H9 (cell line): ENCODE results near the gene ZNF37A. TPM values are rescaled to one million over a fixed set of nuclear protein-coding genes. Genes with fewer than 3 reads are reported as not detected.

Source experiments
- DNase-seq: peaks from one replicate; pipeline ENCODE4 v3.0.0-alpha.2; 2017
- H2AFZ ChIP-seq: one replicate; pipeline ENCODE4 v1.6.1; 2013; ENCODE audit warnings: mild to moderate bottlenecking, low read length, control low read depth, moderate library complexity
- H2AK5ac ChIP-seq: 2 replicates; pipeline ENCODE4 v1.6.1; 2013; ENCODE audit warnings: low read length, control low read depth, mixed read lengths; ENCODE audit not compliant: insufficient read length
- H2BK120ac ChIP-seq: one replicate; pipeline ENCODE4 v1.6.1; 2013; ENCODE audit warnings: low read depth, mild to moderate bottlenecking, low read length, control low read depth, inconsistent platforms; ENCODE audit not compliant: poor library complexity, severe bottlenecking
- H2BK12ac ChIP-seq: 2 replicates; pipeline ENCODE4 v1.6.1; 2013; ENCODE audit warnings: low read length, control low read depth, mixed read lengths, low read depth; ENCODE audit not compliant: insufficient read length
- H2BK15ac ChIP-seq: 2 replicates; pipeline ENCODE4 v1.6.1; 2013; ENCODE audit warnings: low read depth, low read length, control low read depth
- H2BK20ac ChIP-seq: one replicate; pipeline ENCODE4 v1.6.1; 2013; ENCODE audit warnings: low read depth, mild to moderate bottlenecking, low read length, control low read depth, inconsistent platforms; ENCODE audit not compliant: poor library complexity, severe bottlenecking
- H2BK5ac ChIP-seq: 2 replicates; pipeline ENCODE4 v1.6.1; 2013; ENCODE audit warnings: low read length, control low read depth, mixed read lengths; ENCODE audit not compliant: insufficient read length
- H3K14ac ChIP-seq: 2 replicates; pipeline ENCODE4 v1.6.1; 2013; ENCODE audit warnings: low read length, control low read depth; ENCODE audit not compliant: insufficient read depth
- H3K18ac ChIP-seq: 2 replicates; pipeline ENCODE4 v1.6.1; 2013; ENCODE audit warnings: low read depth, mild to moderate bottlenecking, mixed read lengths, low read length, control low read depth; ENCODE audit not compliant: insufficient read length
- H3K23ac ChIP-seq: 2 replicates; pipeline ENCODE4 v1.6.1; 2013; ENCODE audit warnings: low read length, control low read depth, mixed read lengths, low read depth; ENCODE audit not compliant: insufficient read length
- H3K23me2 ChIP-seq: 2 replicates; pipeline ENCODE4 v1.6.1; 2013; ENCODE audit warnings: low read depth, mild to moderate bottlenecking, mixed read lengths, low read length, control low read depth; ENCODE audit not compliant: insufficient read length, poor library complexity, severe bottlenecking
- H3K27ac ChIP-seq: 2 replicates; pipeline ENCODE4 v1.5.1; 2013; ENCODE audit warnings: low read length, control low read depth, mixed read lengths, low read depth; ENCODE audit not compliant: insufficient read length
- H3K27me3 ChIP-seq: 2 replicates; pipeline ENCODE4 v1.6.1; 2013; ENCODE audit warnings: low read length, control low read depth, inconsistent platforms; ENCODE audit not compliant: insufficient read depth
- H3K4ac ChIP-seq: 2 replicates; pipeline ENCODE4 v1.6.1; 2013; ENCODE audit warnings: low read depth, mild to moderate bottlenecking, control low read depth, inconsistent platforms, low read length, moderate library complexity
- H3K4me1 ChIP-seq: 2 replicates; pipeline ENCODE4 v1.6.1; 2013; ENCODE audit warnings: low read length, control low read depth, inconsistent platforms; ENCODE audit not compliant: insufficient read depth
- H3K4me2 ChIP-seq: 2 replicates; pipeline ENCODE4 v1.6.1; 2013; ENCODE audit warnings: low read length, control low read depth, mixed read lengths; ENCODE audit not compliant: insufficient read length, insufficient read depth
- H3K56ac ChIP-seq: 2 replicates; pipeline ENCODE4 v1.6.1; 2013; ENCODE audit warnings: low read depth, mild to moderate bottlenecking, mixed read lengths, low read length, control low read depth; ENCODE audit not compliant: insufficient read length
- H3K79me1 ChIP-seq: 2 replicates; pipeline ENCODE4 v1.6.1; 2013; ENCODE audit warnings: low read depth, mild to moderate bottlenecking, moderate library complexity, low read length, control low read depth, inconsistent platforms; ENCODE audit not compliant: insufficient read depth, poor library complexity, severe bottlenecking
- H3K79me2 ChIP-seq: 2 replicates; pipeline ENCODE4 v1.6.1; 2013; ENCODE audit warnings: low read length, control low read depth, inconsistent platforms; ENCODE audit not compliant: insufficient read depth
- H3K9ac ChIP-seq: 2 replicates; pipeline ENCODE4 v1.6.1; 2013; ENCODE audit warnings: low read length, control low read depth, mixed read lengths; ENCODE audit not compliant: insufficient read length; ENCODE audit errors: extremely low read depth
- H3K9me3 ChIP-seq: one replicate; pipeline ENCODE4 v1.6.1; 2013; ENCODE audit warnings: low read depth, low read length, inconsistent platforms; ENCODE audit not compliant: control insufficient read depth
- H3T11ph ChIP-seq: one replicate; pipeline ENCODE4 v1.6.1; 2013; ENCODE audit warnings: mild to moderate bottlenecking, low read length, control low read depth, inconsistent platforms
- H4K20me1 ChIP-seq: one replicate; pipeline ENCODE4 v1.6.1; 2013; ENCODE audit not compliant: control insufficient read depth, insufficient read length, insufficient read depth
- H4K5ac ChIP-seq: 2 replicates; pipeline ENCODE4 v1.6.1; 2013; ENCODE audit warnings: low read depth, mild to moderate bottlenecking, mixed read lengths, low read length, control low read depth; ENCODE audit not compliant: insufficient read length
- H4K8ac ChIP-seq: replicated peaks from 2 replicates; pipeline ENCODE4 v1.6.1; 2013; ENCODE audit warnings: low read length, control low read depth, mixed read lengths, low read depth; ENCODE audit not compliant: insufficient read length
- H4K91ac ChIP-seq: 2 replicates; pipeline ENCODE4 v1.6.1; 2013; ENCODE audit warnings: low read depth, mild to moderate bottlenecking, moderate library complexity, mixed read lengths, low read length, control low read depth; ENCODE audit not compliant: insufficient read length
- H3K27ac Mint-ChIP-seq, 3 experiments: 2 replicates in 2 of 3; 3 replicates in 1 of 3; pipeline ENCODE4 v1.8.0; 2020 to 2021; ENCODE audit warnings: mixed read lengths in 3 of 3, mild to moderate bottlenecking in 1 of 3, moderate library complexity in 1 of 3
- H3K27me3 Mint-ChIP-seq: 2 replicates; pipeline ENCODE4 v1.8.0; 2021; ENCODE audit warnings: low read depth, mild to moderate bottlenecking, moderate library complexity, mixed read lengths
- H3K36me3 Mint-ChIP-seq, 3 experiments: 2 replicates in 2 of 3; 3 replicates in 1 of 3; pipeline ENCODE4 v1.8.0; 2020 to 2021; ENCODE audit warnings: low read depth in 3 of 3, mixed read lengths in 3 of 3; ENCODE audit not compliant: insufficient read depth in 1 of 3
- H3K4me1 Mint-ChIP-seq, 2 experiments: 2 replicates each; pipeline ENCODE4 v1.8.0; 2020; ENCODE audit warnings: mixed read lengths in 2 of 2
- H3K4me3 Mint-ChIP-seq, 2 experiments: 2 replicates in 1 of 2; 3 replicates in 1 of 2; pipeline ENCODE4 v1.8.0; 2020 to 2021; ENCODE audit warnings: mild to moderate bottlenecking in 2 of 2, mixed read lengths in 2 of 2, moderate library complexity in 1 of 2
- H3K9me3 Mint-ChIP-seq, 2 experiments: 2 replicates in 1 of 2; 3 replicates in 1 of 2; pipeline ENCODE4 v1.8.0; 2020; ENCODE audit warnings: mild to moderate bottlenecking in 2 of 2, mixed read lengths in 2 of 2, moderate library complexity in 1 of 2
- CTCF ChIP-seq: fragments of 200-600 bp; sonication (generic); conservative IDR thresholded peaks from 3 replicates; pipeline ENCODE4 v1.8.0; 2021; ENCODE audit warnings: antibody characterized with exemption, mild to moderate bottlenecking
- WGBS: extraction: QIAGEN DNeasy Blood & Tissue Kit; methylation state at CpG from one replicate; pipeline ENCODE4 v1.1.7; 2013; ENCODE audit warnings: missing lambda C conversion rate, low lambda C conversion rate, mixed read lengths; ENCODE audit not compliant: insufficient read length; ENCODE audit errors: extremely low coverage; 5-methylcytosine and 5-hydroxymethylcytosine counted together
- total RNA-seq: library from RNA; stranded (reverse); gene quantifications from 2 replicates; pipeline ENCODE4 v1.2.1, GENCODE V29; 2021

Gene ZNF37A
- total RNA-seq, 1 experiment from 2014 or later = 9.5 TPM

GRCh38 chr10:38093816-38094157, 350 bp upstream of the ZNF37A start:
- H2BK12ac ChIP-seq = no peak overlapping the region
- H3K9me3 ChIP-seq = no peaks in the 10 kb centered on the region
- no peak for DNase-seq
- H3T11ph ChIP-seq = no peak overlapping the region
- H3K4ac ChIP-seq = no peak overlapping the region
- no peaks in the 10 kb centered on the region for H4K20me1 ChIP-seq
- H2AK5ac ChIP-seq = no peak overlapping the region
- H3K27ac Mint-ChIP-seq = no peak overlapping the region; a peak in 1 of 7 replicates
- H3K4me2 ChIP-seq = peak overlapping the region; percentile 64
- TF ChIP-seq CTCF = no peak
- no peak overlapping the region for H4K5ac ChIP-seq
- H2BK15ac ChIP-seq = no peak overlapping the region
- H3K18ac ChIP-seq = no peak overlapping the region
- no peak overlapping the region for H3K56ac ChIP-seq
- no peak overlapping the region for H4K8ac ChIP-seq
- no peak overlapping the region for H3K14ac ChIP-seq
- peaks cover 37 to 38% (median 37%) of the 10 kb centered on the region in 3 experiments for H3K36me3 Mint-ChIP-seq
- no peak overlapping the region for H3K9ac ChIP-seq
- H3K4me1 Mint-ChIP-seq = peaks cover 4 to 9% of the 10 kb centered on the region in 2 experiments; a peak in 3 of 4 replicates
- H2BK20ac ChIP-seq = no peak overlapping the region
- H2BK5ac ChIP-seq = no peak overlapping the region
- H3K27me3 ChIP-seq = no peaks in the 10 kb centered on the region
- H3K23ac ChIP-seq = no peak overlapping the region
- H3K23me2 ChIP-seq = peaks cover 9% of the 10 kb centered on the region
- peaks cover 2% of the 10 kb centered on the region; the same call in 1 of the 2 replicates for H3K27me3 Mint-ChIP-seq
- no peaks in the 10 kb centered on the region for H3K79me2 ChIP-seq
- no peak overlapping the region for H2AFZ ChIP-seq
- peaks cover 47 to 51% of the 10 kb centered on the region in 2 experiments for H3K9me3 Mint-ChIP-seq
- peak overlapping the region; percentile 81 to 88 for H3K4me3 Mint-ChIP-seq
- no peaks in the 10 kb centered on the region for H3K79me1 ChIP-seq
- no peak overlapping the region for H4K91ac ChIP-seq
- H2BK120ac ChIP-seq = no peak overlapping the region
- WGBS = no CpG with 5 or more reads among the region's 16 CpGs
- H3K27ac ChIP-seq = no peak overlapping the region
- H3K4me1 ChIP-seq = no peaks in the 10 kb centered on the region
